Neural progenitor cell (in vitro differentiated cells): ENCODE results near the gene SPAG6. TPM values are rescaled to one million over a fixed set of nuclear protein-coding genes. Genes with fewer than 3 reads are reported as not detected.

ENCODE experiments used
- DNase-seq: peaks from one replicate; pipeline ENCODE4 v3.0.0-alpha.2; 2016; ENCODE audit warnings: low spot score
- H2AFZ ChIP-seq: fragments of 200-600 bp; sonication (generic); replicated peaks from 2 replicates; pipeline ENCODE4 v1.6.1; 2016; ENCODE audit warnings: antibody characterized with exemption
- H3F3A ChIP-seq: fragments of 200-600 bp; sonication (generic); 2 replicates; pipeline ENCODE4 v1.6.1; 2016; ENCODE audit warnings: antibody characterized with exemption, low read depth
- H3K27ac ChIP-seq: fragments of 200-600 bp; sonication (generic); 2 replicates; pipeline ENCODE4 v1.5.1; 2016; ENCODE audit warnings: mild to moderate bottlenecking
- H3K27me3 ChIP-seq: fragments of 200-600 bp; sonication (generic); 2 replicates; pipeline ENCODE4 v1.6.1; 2016; ENCODE audit warnings: mild to moderate bottlenecking, moderate library complexity
- H3K36me3 ChIP-seq: fragments of 200-600 bp; sonication (generic); 2 replicates; pipeline ENCODE4 v1.5.1; 2016
- H3K4me1 ChIP-seq: fragments of 200-600 bp; sonication (generic); 2 replicates; pipeline ENCODE4 v1.6.1; 2016; ENCODE audit warnings: mixed run types
- H3K4me2 ChIP-seq: fragments of 200-600 bp; sonication (generic); 2 replicates; pipeline ENCODE4 v1.6.1; 2016
- H3K4me3 ChIP-seq: fragments of 200-600 bp; sonication (generic); 2 replicates; pipeline ENCODE4 v1.5.1; 2016
- H3K79me2 ChIP-seq: fragments of 200-600 bp; sonication (generic); 2 replicates; pipeline ENCODE4 v1.6.1; 2016; ENCODE audit warnings: low read depth
- H3K9ac ChIP-seq: fragments of 200-600 bp; sonication (generic); 2 replicates; pipeline ENCODE4 v1.6.1; 2016
- H3K9me3 ChIP-seq: fragments of 200-600 bp; sonication (generic); 2 replicates; pipeline ENCODE4 v1.5.1; 2016; ENCODE audit warnings: low read depth
- H4K20me1 ChIP-seq: fragments of 200-600 bp; sonication (generic); 2 replicates; pipeline ENCODE4 v1.6.1; 2016; ENCODE audit warnings: low read depth
- H3K27ac Mint-ChIP-seq: 3 replicates; pipeline ENCODE4 v1.8.0; 2021; ENCODE audit warnings: mixed read lengths
- H3K27me3 Mint-ChIP-seq: 2 replicates; pipeline ENCODE4 v1.8.0; 2022; ENCODE audit warnings: low read depth, mild to moderate bottlenecking, inconsistent platforms, moderate library complexity, mixed read lengths; ENCODE audit not compliant: insufficient read depth
- H3K36me3 Mint-ChIP-seq: 3 replicates; pipeline ENCODE4 v1.8.0; 2021; ENCODE audit warnings: mixed read lengths
- H3K4me1 Mint-ChIP-seq: 3 replicates; pipeline ENCODE4 v1.8.0; 2021; ENCODE audit warnings: mixed read lengths
- H3K4me3 Mint-ChIP-seq: 3 replicates; pipeline ENCODE4 v1.8.0; 2021; ENCODE audit warnings: mild to moderate bottlenecking, moderate library complexity, mixed read lengths
- H3K9me3 Mint-ChIP-seq: 3 replicates; pipeline ENCODE4 v1.8.0; 2020; ENCODE audit warnings: mixed read lengths
- EZH2 ChIP-seq: fragments of 200-600 bp; sonication (generic); IDR thresholded peaks from 2 replicates; pipeline ENCODE4 v1.6.1; 2017; ENCODE audit warnings: antibody characterized with exemption, mild to moderate bottlenecking, moderate library complexity
- EZH2phosphoT487 ChIP-seq: fragments of 200-600 bp; sonication (generic); IDR thresholded peaks from 2 replicates; pipeline ENCODE4 v1.6.1; 2017; ENCODE audit warnings: antibody characterized with exemption
- total RNA-seq: library from RNA; depleted of rRNA; stranded (reverse); fragments of >200 nt; gene quantifications from 2 replicates; pipeline ENCODE4 v1.2.3, GENCODE V29; 2015; ENCODE audit warnings: low replicate concordance
- TF ChIP-seq, protein P1 (sequence below): fragments of 200-600 bp; sonication (generic); IDR thresholded peaks from 2 replicates; pipeline ENCODE4 v1.5.1; 2017; ENCODE audit warnings: antibody characterized with exemption, mild to moderate bottlenecking

The SPAG6 gene
- total RNA-seq, 1 donor from 2014 or later, result 0.71 TPM

GRCh38 chr10:22372298-22372697 lies 27.0 kb downstream of the SPAG6 start:
- Mint-ChIP-seq H3K9me3 (no peaks in the 10 kb centered on the region), H3K27me3 (no peaks in the 10 kb centered on the region), H3K4me3 (no peak overlapping the region), H3K4me1 (no peaks in the 10 kb centered on the region), H3K27ac (no peak overlapping the region), H3K36me3 (no peaks in the 10 kb centered on the region)
- Histone ChIP-seq H3F3A (no peaks in the 10 kb centered on the region), H3K4me1 (peaks cover 4% of the 10 kb centered on the region), H2AFZ (peak overlapping the region; percentile 40), H3K9ac (no peak overlapping the region), H3K27ac (no peak overlapping the region), H3K9me3 (no peaks in the 10 kb centered on the region), H3K79me2 (no peaks in the 10 kb centered on the region), H4K20me1 (no peaks in the 10 kb centered on the region), H3K36me3 (no peaks in the 10 kb centered on the region), H3K4me3 (no peak overlapping the region), H3K27me3 (no peaks in the 10 kb centered on the region), H3K4me2 (no peak overlapping the region)
- no peak for DNase-seq
- TF ChIP-seq EZH2, result no peak
- TF ChIP-seq, protein P1, sequence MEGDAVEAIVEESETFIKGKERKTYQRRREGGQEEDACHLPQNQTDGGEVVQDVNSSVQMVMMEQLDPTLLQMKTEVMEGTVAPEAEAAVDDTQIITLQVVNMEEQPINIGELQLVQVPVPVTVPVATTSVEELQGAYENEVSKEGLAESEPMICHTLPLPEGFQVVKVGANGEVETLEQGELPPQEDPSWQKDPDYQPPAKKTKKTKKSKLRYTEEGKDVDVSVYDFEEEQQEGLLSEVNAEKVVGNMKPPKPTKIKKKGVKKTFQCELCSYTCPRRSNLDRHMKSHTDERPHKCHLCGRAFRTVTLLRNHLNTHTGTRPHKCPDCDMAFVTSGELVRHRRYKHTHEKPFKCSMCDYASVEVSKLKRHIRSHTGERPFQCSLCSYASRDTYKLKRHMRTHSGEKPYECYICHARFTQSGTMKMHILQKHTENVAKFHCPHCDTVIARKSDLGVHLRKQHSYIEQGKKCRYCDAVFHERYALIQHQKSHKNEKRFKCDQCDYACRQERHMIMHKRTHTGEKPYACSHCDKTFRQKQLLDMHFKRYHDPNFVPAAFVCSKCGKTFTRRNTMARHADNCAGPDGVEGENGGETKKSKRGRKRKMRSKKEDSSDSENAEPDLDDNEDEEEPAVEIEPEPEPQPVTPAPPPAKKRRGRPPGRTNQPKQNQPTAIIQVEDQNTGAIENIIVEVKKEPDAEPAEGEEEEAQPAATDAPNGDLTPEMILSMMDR, result no peak
- TF ChIP-seq EZH2phosphoT487, result no peak

DNA sequence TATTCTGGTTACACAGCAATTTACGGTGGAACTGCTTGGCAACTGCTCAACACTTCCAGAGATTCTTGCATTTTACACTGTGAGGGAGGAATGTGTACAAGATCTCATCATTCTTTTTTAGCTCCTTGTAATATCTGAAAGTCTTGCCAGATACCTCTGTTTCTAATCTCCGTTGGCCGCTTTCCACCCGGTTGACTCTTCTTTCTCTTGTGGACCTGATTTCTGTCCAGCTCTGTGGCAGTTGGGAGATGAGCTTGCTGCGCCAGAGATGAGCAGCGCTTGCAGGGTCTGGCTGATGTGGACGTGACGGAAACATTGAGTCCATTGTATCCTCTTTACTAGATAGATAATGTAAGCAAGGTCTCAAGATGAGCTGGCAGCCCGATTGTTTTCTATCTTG lies 27.6 kb downstream of the SPAG6 start:
- H3K4me1 Mint-ChIP-seq, result no peaks in the 10 kb centered on the region
- no peak overlapping the region for H3K4me3 Mint-ChIP-seq
- H3K9me3 Mint-ChIP-seq, result no peaks in the 10 kb centered on the region
- Histone ChIP-seq H3K9me3 (no peaks in the 10 kb centered on the region), H3K27me3 (no peaks in the 10 kb centered on the region), H3K4me2 (no peak overlapping the region), H3K9ac (no peak overlapping the region), H3K4me3 (no peak overlapping the region), H3K36me3 (no peaks in the 10 kb centered on the region), H3F3A (no peaks in the 10 kb centered on the region), H2AFZ (peak overlapping the region; percentile 40), H4K20me1 (no peaks in the 10 kb centered on the region), H3K79me2 (no peaks in the 10 kb centered on the region), H3K27ac (no peak overlapping the region), H3K4me1 (peaks cover 3% of the 10 kb centered on the region)
- no peaks in the 10 kb centered on the region for H3K27me3 Mint-ChIP-seq
- no peak for TF ChIP-seq EZH2
- TF ChIP-seq EZH2phosphoT487, result no peak
- no peak for DNase-seq
- peak overlapping the region; percentile 19 for H3K27ac Mint-ChIP-seq
- H3K36me3 Mint-ChIP-seq, result no peaks in the 10 kb centered on the region

DNA sequence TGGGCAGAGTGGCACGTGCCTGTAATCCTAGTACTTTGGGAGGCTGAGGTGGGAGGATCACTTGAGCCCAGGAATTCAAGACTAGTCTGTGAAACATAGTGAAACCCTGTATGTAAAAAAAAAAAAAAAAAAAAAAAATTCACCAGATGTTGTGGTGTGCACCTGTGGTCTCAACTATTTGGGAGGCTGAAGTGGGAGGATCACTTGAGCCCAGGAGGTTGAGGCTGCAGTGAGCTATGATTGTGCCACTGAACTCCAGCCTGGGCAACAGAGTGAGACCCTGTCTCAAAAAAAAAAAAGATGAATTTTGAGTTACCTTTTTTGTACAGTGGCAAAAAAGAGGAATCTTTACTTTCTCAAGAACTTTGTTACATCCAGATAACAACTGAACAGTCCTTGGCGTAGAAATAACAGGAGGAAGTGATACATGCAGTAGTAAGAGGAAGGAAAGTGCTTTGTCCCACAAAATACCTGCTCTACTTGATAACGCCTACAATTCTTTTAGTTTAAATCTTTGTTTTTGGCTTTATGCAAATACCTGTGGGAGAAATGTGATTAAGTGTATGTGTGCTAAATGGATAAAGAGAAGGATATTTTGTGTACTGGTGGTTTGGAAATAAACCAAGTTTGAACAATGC lies 29.3 kb downstream of the SPAG6 start:
- TF ChIP-seq, protein P1, result no peak
- TF ChIP-seq EZH2phosphoT487, result no peak
- TF ChIP-seq EZH2, result no peak
- H3K27me3 Mint-ChIP-seq, result no peaks in the 10 kb centered on the region
- H3K4me1 Mint-ChIP-seq, result peaks cover 10% of the 10 kb centered on the region
- no peak overlapping the region for H3K4me3 Mint-ChIP-seq
- Histone ChIP-seq H3K4me3 (no peak overlapping the region), H2AFZ (no peak overlapping the region), H3K9me3 (no peaks in the 10 kb centered on the region), H3K4me1 (peaks cover 4% of the 10 kb centered on the region), H3K36me3 (no peaks in the 10 kb centered on the region), H3K79me2 (no peaks in the 10 kb centered on the region), H3K27me3 (no peaks in the 10 kb centered on the region), H3K9ac (no peak overlapping the region), H4K20me1 (no peaks in the 10 kb centered on the region), H3K27ac (no peak overlapping the region), H3K4me2 (no peak overlapping the region), H3F3A (no peaks in the 10 kb centered on the region)
- no peaks in the 10 kb centered on the region for H3K9me3 Mint-ChIP-seq
- DNase-seq, result no peak
- no peaks in the 10 kb centered on the region for H3K36me3 Mint-ChIP-seq
- no peak overlapping the region for H3K27ac Mint-ChIP-seq

- H3K4me1 Mint-ChIP-seq, result peaks cover 14% of the 10 kb centered on the region
- Histone ChIP-seq H3K4me3 (no peak overlapping the region), H3K36me3 (no peaks in the 10 kb centered on the region), H3K4me1 (peaks cover 4% of the 10 kb centered on the region), H3K4me2 (no peak overlapping the region), H4K20me1 (no peaks in the 10 kb centered on the region), H3K79me2 (no peaks in the 10 kb centered on the region), H3K27me3 (no peaks in the 10 kb centered on the region), H3F3A (no peaks in the 10 kb centered on the region), H2AFZ (peak overlapping the region; percentile 26), H3K9ac (no peak overlapping the region), H3K27ac (no peak overlapping the region), H3K9me3 (no peaks in the 10 kb centered on the region)
- H3K27ac Mint-ChIP-seq, result no peak overlapping the region
- H3K36me3 Mint-ChIP-seq, result no peaks in the 10 kb centered on the region
- no peaks in the 10 kb centered on the region for H3K9me3 Mint-ChIP-seq
- H3K4me3 Mint-ChIP-seq, result no peak overlapping the region
- H3K27me3 Mint-ChIP-seq, result no peaks in the 10 kb centered on the region
- TF ChIP-seq, protein P1, result no peak
- TF ChIP-seq EZH2 (no peak), EZH2phosphoT487 (no peak)
- DNase-seq, result no peak
Measured at GRCh38 chr10:22379059-22379458, 33.8 kb downstream of the SPAG6 start.
